ENCODE data around the gene PLLP. TPM values are rescaled to one million over a fixed set of nuclear protein-coding genes. Genes with fewer than 3 reads are reported as not detected.

Gene PLLP
- polyA plus RNA-seq, 10 donors: 0.55 to 2.4 (median 1.2) TPM

DNA sequence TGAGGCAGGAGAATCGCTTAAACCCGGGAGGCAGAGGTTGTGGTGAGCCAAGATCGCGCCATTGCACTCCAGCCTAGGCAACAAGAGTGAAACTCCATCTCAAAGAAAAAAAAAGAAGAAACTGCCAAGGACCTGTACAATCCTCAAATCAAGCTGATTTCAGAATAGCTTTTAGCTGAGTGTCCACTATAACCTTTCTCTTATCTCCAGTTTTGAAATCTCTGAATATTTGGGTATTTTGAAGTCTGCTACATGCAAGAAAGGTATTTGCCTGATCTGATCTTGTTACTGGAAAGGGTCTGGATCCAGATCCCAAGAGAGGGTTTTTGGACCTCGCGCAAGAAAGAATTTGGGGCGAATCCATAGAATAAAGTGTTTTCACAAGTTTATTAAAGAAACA lies 58.5 kb downstream of the PLLP start:
- DNase-seq: no peak

DNA sequence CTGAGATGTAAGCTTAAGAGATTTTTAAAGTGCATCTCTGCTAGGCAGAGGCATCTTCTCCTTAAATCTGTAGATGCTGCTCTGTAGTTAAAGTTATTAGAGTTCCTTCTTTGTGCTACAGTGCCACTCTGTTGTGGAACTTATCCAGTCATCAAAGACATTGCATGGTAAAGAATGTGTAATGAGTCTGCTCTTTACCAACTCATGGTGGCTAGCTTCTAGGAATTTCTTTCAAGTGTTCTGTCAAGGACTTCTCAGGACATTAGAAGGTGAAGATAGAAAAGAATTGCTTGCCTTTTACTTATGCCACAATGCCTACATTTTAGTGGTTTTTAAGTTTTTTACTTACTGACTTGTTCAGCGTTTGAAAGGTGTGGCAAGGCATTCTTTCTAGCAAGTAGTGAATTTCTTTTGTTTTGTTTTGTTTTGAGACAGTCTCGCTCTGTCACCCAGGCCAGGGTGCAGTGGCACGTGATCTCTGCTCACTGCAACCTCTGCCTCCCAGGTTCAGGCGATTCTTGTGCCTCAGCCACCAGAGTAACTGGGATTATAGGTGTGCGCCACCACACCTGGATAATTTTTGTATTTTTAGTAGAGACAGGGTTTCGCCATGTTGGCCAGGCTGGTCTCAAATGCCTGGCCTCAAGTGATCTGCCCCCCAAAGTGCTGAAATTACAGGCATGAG lies 59.7 kb downstream of the PLLP start:
- no peak for DNase-seq

DNA sequence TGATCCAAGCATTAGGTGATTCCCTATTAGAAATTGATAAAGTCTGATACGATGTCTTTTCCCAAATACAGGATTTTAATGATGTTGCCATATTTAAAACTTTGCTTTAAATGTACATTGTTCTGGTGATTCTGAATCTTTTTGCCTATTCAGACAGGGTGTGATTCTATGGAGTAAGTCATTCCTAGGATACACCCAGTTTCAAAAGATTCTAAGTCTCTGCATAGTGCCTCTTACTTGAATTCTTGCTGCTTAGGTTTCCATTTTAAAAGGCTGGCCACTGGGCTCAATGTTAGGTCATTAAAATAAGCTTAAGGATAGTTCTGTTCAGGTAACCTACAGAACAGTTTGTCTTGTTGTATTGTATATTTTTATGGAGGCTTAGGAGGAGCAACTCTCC lies 61.4 kb downstream of the PLLP start:
- no peak for DNase-seq

DNA sequence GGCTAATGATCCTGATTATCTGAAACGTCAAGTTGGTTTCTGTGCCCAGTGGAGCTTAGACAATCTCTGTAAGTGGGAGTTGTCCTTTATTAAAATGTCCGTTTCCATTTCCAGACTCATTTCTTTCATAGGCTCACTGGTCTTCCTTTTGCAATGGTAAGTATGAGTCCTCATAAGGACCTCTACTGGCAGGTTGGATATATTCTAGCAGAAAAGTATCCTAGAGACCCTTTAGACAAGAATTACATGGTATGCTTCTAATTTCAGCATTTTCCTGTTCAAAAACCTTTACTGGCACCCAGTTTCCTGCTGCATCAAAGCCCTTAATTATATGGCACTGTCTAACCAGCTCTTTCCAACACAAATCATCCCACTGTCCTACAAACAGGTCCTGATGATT lies 67.5 kb downstream of the PLLP start:
- DNase-seq: no peak

- no peak for DNase-seq
Observed at GRCh38 chr16:57213462-57213861, 71.0 kb downstream of the PLLP start.

DNA sequence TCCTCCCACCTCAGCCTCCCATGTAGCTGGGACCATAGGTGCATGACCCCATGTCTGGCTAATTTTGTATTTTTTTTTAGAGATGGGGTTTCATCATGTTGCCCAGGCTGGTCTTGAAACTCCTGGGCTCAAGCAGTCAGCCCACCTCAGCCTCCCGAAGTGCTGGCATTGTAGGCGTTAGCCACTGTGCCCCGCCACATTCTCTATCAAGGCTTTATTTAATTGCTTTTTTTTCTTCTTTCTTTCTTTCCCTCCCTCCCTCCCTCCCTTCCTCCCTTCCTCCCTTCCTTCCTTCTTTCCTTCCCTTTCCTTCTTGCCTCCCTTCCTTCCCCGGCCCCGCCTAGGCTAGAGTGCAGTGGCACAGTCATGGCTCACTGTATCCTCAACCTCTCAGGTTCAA lies 74.7 kb downstream of the PLLP start:
- DNase-seq: no peak

GRCh38 chr16:57208926-57209325 lies 75.5 kb downstream of the PLLP start:
- no peak for DNase-seq

Other genes with a start within 250 kb of the PLLP start
- gene CPNE2, start 192.1 kb downstream of the PLLP start, polyA plus RNA-seq (ENCODE audit: insufficient read length in 10 of 10): 10 to 100 TPM; 24.0 to 35.2 (median 25.8) TPM
- 10 to 100 TPM; 42.9 to 71.2 (median 56.2) TPM for gene PSME3IP1, start 98.6 kb downstream of the PLLP start, polyA plus RNA-seq (ENCODE audit: insufficient read length in 10 of 10)
- gene RSPRY1, start 98.3 kb downstream of the PLLP start, polyA plus RNA-seq (ENCODE audit: insufficient read length in 10 of 10): 10 to 100 TPM; 21.6 to 30.1 (median 25.2) TPM
- gene ARL2BP, start 39.4 kb downstream of the PLLP start, polyA plus RNA-seq (ENCODE audit: insufficient read length in 10 of 10): 10 to 100 TPM; 42.6 to 56.7 (median 48.7) TPM
- under 1 TPM in 9 of 10 donors, not detected in 1; 0.07 to 0.33 (median 0.11) TPM for gene CCL22, start 74.1 kb upstream of the PLLP start, polyA plus RNA-seq (ENCODE audit: insufficient read length in 10 of 10)
- 1 to 10 TPM; 2.7 to 7.5 (median 4.7) TPM for gene CX3CL1, start 87.8 kb upstream of the PLLP start, polyA plus RNA-seq (ENCODE audit: insufficient read length in 10 of 10)
- not detected for gene CCL17, start 120.1 kb upstream of the PLLP start, polyA plus RNA-seq (ENCODE audit: insufficient read length in 10 of 10)
- 10 to 100 TPM; 48.7 to 67.3 (median 57.0) TPM for gene CIAPIN1, start 162.7 kb upstream of the PLLP start, polyA plus RNA-seq (ENCODE audit: insufficient read length in 10 of 10)
- 10 to 100 TPM; 51.2 to 78.0 (median 61.3) TPM for gene COQ9, start 162.8 kb upstream of the PLLP start, polyA plus RNA-seq (ENCODE audit: insufficient read length in 10 of 10)
- 10 to 100 TPM; 41.6 to 53.7 (median 47.0) TPM for gene POLR2C, start 178.0 kb upstream of the PLLP start, polyA plus RNA-seq (ENCODE audit: insufficient read length in 10 of 10)
- gene DOK4, start 201.8 kb upstream of the PLLP start, polyA plus RNA-seq (ENCODE audit: insufficient read length in 10 of 10): 10 to 100 TPM in 3 of 10 donors, 1 to 10 TPM in 7; 7.3 to 16.7 (median 9.3) TPM

Data from muscle of back (tissue), 11 donors.